HG02588 (cell line): ENCODE data around the gene IGF2.
"Not testable (repeated sequence)": the region's sequence is repeated elsewhere in the genome, so short reads cannot be mapped to it uniquely, and the experiment has no call there.

Experiments used
- ATAC-seq: cut with Tn5 transposase; IDR thresholded peaks from one replicate; pipeline ENCODE4 v1.9.1; 2021; ENCODE audit warnings: mild to moderate bottlenecking, moderate library complexity; ENCODE audit not compliant: unreplicated experiment

Gene IGF2

DNA sequence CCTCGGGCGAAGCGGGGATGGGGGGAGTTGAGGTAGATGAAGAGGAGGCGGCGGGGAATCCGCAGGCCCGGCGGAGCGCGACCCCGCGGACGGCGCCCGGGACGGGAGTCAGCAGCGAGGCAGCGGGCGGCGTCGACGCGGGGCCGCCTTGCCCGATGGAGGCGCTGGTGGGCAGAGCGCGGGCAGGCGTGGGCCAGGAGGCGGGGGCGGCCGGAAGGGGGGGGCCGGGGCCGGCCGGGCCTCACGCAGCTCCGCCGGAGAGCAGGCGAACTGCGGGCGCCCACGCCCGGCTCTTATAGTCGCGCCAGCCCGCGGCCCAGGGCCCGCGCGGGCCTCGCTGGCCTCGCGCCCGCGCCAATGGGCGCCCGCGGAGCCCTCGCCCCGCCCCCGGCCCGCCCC is at the start of gene IGF2:
Gene IGF2, minus strand, starts transcription at position 267 of the 399 bp plus-strand sequence. CDS start 3,866 bp downstream, outside the sequence.
- no peak for ATAC-seq

DNA sequence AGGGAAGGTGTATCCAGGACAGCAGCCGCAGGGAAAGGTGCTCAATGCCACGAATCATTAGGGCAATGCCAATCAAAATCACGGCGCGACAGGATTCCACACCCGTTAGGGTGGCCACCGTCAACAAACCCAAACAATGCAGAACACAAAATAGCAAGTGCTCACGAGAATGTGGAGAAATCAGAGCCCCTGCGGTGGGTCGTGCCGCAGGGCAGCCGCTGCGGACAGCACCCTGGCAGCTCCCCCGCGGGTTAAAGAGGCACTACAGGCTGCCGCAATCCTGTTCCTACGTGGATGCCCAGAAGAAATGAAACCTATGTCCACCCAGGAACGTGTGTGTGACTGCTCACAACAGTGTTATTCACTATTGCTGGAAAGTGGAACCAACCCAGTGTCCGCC is 49.6 kb upstream of the IGF2 start:
- no peak for ATAC-seq

- ATAC-seq = no peak
These were observed 48.1 kb upstream of the IGF2 start for GRCh38 chr11:2187280-2187707.

- no peak for ATAC-seq
These were observed 47.6 kb upstream of the IGF2 start for GRCh38 chr11:2186669-2187279.

- ATAC-seq = no peak
These were observed 46.3 kb upstream of the IGF2 start for GRCh38 chr11:2185324-2186085.

GRCh38 chr11:2182692-2183474 is 43.7 kb upstream of the IGF2 start:
- no peak for ATAC-seq

DNA sequence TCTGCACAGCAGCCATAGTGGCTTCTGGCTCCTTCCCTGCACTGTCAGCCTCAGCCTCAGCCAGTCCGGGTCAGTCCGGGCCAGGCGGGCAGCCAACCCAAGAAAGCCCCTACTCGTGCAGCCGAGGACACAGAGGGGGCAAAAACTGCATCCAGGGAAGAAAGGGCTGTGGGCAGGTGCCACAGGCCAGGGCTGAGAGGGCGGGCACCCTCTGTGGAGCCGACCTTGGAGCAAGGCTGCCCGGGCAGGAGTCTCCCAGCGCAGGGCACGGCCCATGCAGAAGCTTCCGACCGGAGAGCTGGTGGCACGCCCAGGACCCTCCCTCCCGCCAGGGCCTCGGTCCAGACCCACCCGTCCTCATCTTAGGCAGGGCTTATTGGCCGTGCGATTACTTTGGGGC is 42.9 kb upstream of the IGF2 start:
- ATAC-seq = no peak

- no peak for ATAC-seq
These were observed 41.7 kb upstream of the IGF2 start for GRCh38 chr11:2180789-2181370.

- ATAC-seq = no peak
These were observed 41.2 kb upstream of the IGF2 start for GRCh38 chr11:2180347-2180746.

- ATAC-seq = no peak
These were observed 40.3 kb upstream of the IGF2 start for GRCh38 chr11:2179516-2179915.

DNA sequence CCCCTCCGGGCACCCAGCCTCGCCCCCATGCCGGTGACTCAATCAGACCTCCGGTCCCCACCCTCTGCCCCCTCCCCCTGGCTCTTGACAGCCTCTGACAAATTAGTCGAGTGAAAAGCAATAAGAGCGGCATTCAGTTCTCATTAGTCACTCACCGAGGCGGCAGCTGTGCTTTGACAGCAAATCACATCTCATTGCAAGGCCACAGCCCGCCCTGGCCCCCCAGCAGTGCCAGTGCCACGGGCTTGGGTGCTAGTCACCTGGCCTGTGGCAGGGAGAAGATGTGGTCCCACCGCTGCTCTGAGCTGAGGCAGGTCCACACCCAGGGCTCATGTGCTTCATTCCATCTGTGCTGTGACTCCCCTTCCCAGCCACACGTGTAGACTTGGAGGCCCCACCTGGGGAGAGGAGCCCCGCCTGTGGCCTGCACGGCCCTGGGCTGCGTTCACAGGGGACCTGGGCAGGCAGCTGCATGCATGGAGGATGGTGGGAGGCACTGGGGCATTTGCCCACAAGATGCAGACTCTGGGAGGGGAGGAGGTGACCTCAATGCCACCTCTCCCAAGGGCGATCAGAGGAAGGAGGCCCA is 39.8 kb upstream of the IGF2 start:
- ATAC-seq = no peak

- ATAC-seq = not testable (repeated sequence)
These were observed 39.0 kb upstream of the IGF2 start for GRCh38 chr11:2178055-2178773.

GRCh38 chr11:2177076-2177475 is 37.9 kb upstream of the IGF2 start:
- no peak for ATAC-seq

DNA sequence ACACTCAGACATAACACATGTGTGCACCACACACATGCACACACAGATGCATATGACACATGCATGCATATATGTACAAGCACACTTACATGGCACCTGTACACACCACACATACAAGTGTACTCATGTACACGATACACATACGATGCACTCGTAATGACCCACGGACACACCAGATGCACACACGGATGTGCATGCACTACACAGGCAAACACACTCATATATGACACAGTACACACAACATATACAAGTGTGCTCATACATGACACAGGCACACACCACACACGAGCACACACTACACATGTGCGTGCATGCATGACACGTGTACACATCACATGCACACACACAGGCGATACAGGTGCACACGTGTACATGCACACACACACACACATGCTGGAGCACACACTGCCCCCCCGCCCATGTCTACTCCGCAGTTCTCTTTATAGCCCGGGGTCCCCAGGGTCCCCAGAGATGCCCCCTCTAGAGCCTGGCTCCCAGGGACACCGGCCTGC is 37.3 kb upstream of the IGF2 start:
- no peak for ATAC-seq

GRCh38 chr11:2175659-2176058 is 36.5 kb upstream of the IGF2 start:
- ATAC-seq = no peak

DNA sequence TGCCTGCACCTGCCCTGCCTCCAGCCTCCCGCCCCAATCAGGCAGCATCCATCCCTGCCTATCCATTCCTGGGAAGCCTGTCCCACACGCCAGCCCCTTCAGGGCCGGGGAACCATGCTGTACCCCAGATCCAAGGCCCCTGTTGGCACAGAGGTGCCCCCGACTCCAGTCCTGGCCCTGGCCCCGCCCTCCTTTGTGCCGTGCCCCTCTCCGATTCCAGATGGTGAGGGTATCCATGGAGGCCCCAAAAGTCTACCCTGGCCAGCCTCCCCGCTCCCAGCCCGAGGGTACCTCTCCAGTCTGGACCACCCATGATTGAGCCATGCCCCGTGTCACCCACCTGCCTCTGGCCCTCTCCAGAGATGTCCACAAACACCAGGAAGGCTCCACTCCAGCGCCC is 35.2 kb upstream of the IGF2 start:
- ATAC-seq = no peak

DNA sequence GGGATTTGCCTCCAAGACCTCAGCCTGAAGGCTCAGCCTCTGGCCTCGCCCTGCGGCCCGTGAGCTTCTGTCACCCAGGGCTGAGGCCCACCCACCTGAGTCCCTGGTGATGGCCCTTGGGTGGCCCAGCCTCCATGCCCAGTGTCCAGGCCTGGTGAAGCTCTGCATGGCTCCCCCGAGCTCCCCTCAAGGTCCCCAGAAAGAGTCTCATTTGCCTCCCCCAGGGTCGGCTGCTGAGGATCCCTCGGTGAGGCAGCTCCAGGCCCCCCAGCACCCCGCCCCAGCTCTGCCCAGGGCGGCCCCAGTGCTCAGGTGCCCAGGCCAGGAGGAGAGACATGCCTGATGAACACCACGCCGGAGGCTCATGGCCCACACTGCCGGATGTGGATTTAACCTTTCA is 34.6 kb upstream of the IGF2 start:
- no peak for ATAC-seq

GRCh38 chr11:2173150-2173693 is 34.0 kb upstream of the IGF2 start:
- ATAC-seq = no peak

DNA sequence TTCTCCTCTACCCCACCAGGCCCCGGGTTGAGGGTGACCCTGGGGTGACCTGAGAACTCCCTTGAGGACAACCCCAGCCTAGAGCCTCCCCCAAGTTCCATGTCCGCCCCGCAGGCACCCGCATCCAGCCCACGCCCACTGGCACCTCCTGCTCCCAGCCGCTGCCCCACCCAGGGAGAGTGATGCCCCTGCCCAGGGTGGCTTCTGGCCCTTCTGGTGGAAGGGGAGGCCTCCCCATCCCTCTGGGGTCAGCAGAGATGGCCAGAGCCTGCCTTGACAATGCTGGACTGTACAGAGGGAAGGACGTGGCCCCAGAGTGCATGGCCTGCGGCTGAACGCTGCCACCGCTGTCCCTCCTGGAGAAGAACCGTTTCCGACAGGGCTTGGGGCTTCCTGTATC is 33.5 kb upstream of the IGF2 start:
- ATAC-seq = no peak

DNA sequence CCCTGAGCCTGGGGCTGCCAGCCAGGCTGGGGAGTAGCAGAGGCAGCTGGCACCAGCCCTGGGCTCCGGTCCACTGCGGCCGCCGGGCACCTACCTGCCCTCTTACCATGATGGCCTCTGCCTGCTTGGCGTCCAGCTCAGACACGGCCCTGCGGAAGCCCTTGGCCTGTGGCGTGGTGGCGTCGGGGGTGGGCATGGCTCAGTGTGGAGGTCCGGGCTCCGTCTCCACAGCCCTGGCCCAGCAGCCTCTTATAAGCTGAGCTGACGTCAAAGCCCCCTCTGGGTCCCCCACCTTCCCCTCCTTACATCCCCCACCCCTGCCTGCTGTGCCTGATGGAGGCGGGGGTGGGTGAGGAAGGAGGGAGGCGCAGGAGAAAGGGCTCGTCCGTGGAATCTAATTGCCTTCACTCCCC is 32.4 kb upstream of the IGF2 start, which contains the start of gene TH:
Gene TH, minus strand, starts transcription at position 225 of the 413 bp plus-strand sequence. Its CDS starts 29 bp downstream, at position 196.
- ATAC-seq = no peak
